Measurements from ENCODE around the gene ECHDC1.

DNA sequence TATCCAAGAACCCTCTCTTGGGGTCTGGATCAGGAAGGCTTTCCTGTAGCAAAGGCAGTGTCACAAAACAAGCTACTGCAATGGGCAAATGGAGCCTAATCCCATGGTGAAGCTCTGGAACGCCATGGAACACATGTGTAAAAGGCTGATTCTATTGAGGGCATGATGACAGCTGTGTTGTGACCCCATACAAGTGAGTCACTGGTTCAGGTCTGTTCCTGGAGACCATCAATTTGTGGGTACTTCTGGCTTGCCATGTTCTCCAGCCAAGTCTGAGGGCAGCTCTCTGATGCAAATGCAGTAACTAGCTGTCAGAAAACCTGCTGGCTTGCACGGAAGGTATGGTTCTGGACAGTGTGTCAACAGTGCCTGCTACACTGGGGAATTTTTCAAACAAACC is 33.3 kb upstream of the ECHDC1 start:
- TF ChIP-seq EZH2 (IDR thresholded peaks at IDR 0.05) (no peak), POLR2AphosphoS5 (IDR thresholded peaks at IDR 0.05; ENCODE audit: borderline replicate concordance, low read depth, low read length) (no peak), FOXP2 (optimal IDR thresholded peaks at IDR 0.05; ENCODE audit: control extremely low read depth, extremely low read length, insufficient read depth) (no peak)

All from SK-N-MC (cell line).